WTC11 (cell line): Measurements from ENCODE around the gene TRMT1L. TPM values are rescaled to one million over a fixed set of nuclear protein-coding genes. Genes with fewer than 3 reads are reported as not detected.

Source experiments
- ATAC-seq: fragments of 200-7000 bp; cut with Tn5 transposase; 2 replicates; pipeline ENCODE4 v1.10.0; 2021; ENCODE audit warnings: mild to moderate bottlenecking, moderate library complexity
- CTCF ChIA-PET: fragments of 300-600 bp; sonication (Branson Sonifier 250); formaldehyde crosslinking; loops from one replicate; lab custom pipeline; 2021; ENCODE audit warnings: antibody characterized with exemption; lab: Charles Lee
- POLR2A ChIA-PET: fragments of 350-600 bp; sonication (Branson Sonifier 250); formaldehyde crosslinking; loops from one replicate; lab custom pipeline; 2021; ENCODE audit warnings: antibody characterized with exemption; lab: Charles Lee
- DNase-seq: peaks from one replicate; pipeline ENCODE4 v3.0.0; 2021; ENCODE audit warnings: low spot score
- H3K27ac Mint-ChIP-seq: 2 replicates; pipeline ENCODE4 v1.8.0; 2021; ENCODE audit warnings: mixed read lengths
- H3K27me3 Mint-ChIP-seq: 2 replicates; pipeline ENCODE4 v1.8.0; 2021; ENCODE audit warnings: low read depth, mild to moderate bottlenecking, moderate library complexity, mixed read lengths
- H3K36me3 Mint-ChIP-seq: 2 replicates; pipeline ENCODE4 v1.8.0; 2021; ENCODE audit warnings: mixed read lengths
- H3K4me1 Mint-ChIP-seq: 2 replicates; pipeline ENCODE4 v1.8.0; 2022; ENCODE audit warnings: mixed read lengths
- H3K4me3 Mint-ChIP-seq: 2 replicates; pipeline ENCODE4 v1.8.0; 2021; ENCODE audit warnings: mild to moderate bottlenecking, moderate library complexity, mixed read lengths
- H3K9me3 Mint-ChIP-seq: 2 replicates; pipeline ENCODE4 v1.8.0; 2021; ENCODE audit warnings: mixed read lengths
- AR ChIP-seq: fragments of 250-450 bp; sonication (Bioruptor Pico); IDR thresholded peaks from 2 replicates; pipeline ENCODE4 v1.9.0; 2021; ENCODE audit warnings: mild to moderate bottlenecking
- ATF1 ChIP-seq: sonication (generic); formaldehyde crosslinking; IDR thresholded peaks from 2 replicates; pipeline ENCODE4 v1.8.1; 2023; ENCODE audit warnings: mild to moderate bottlenecking, moderate library complexity, missing genetic modification reagents
- CREM ChIP-seq: sonication (generic); formaldehyde crosslinking; IDR thresholded peaks from 2 replicates; pipeline ENCODE4 v1.8.1; 2022; ENCODE audit warnings: mild to moderate bottlenecking, missing genetic modification reagents, moderate library complexity
- GABPB1 ChIP-seq: sonication (generic); formaldehyde crosslinking; IDR thresholded peaks from 2 replicates; pipeline ENCODE4 v1.8.1; 2023; ENCODE audit warnings: mild to moderate bottlenecking, missing genetic modification reagents
- KAT7 ChIP-seq: sonication (generic); formaldehyde crosslinking; IDR thresholded peaks from 2 replicates; pipeline ENCODE4 v1.8.1; 2023; ENCODE audit warnings: missing genetic modification reagents, mild to moderate bottlenecking, borderline replicate concordance
- NFE2L1 ChIP-seq: sonication (generic); formaldehyde crosslinking; IDR thresholded peaks from 2 replicates; pipeline ENCODE4 v1.8.1; 2023; ENCODE audit warnings: missing genetic modification reagents
- NR1H2 ChIP-seq: sonication (generic); formaldehyde crosslinking; IDR thresholded peaks from 2 replicates; pipeline ENCODE4 v1.9.0; 2021; ENCODE audit warnings: mild to moderate bottlenecking, moderate library complexity, missing genetic modification reagents
- RELA ChIP-seq: sonication (generic); formaldehyde crosslinking; IDR thresholded peaks from 2 replicates; pipeline ENCODE4 v1.8.1; 2022; ENCODE audit warnings: missing genetic modification reagents, mild to moderate bottlenecking, borderline replicate concordance
- STAT6 ChIP-seq: sonication (generic); formaldehyde crosslinking; conservative IDR thresholded peaks from 2 replicates; pipeline ENCODE4 v1.8.1; 2023; ENCODE audit warnings: mild to moderate bottlenecking, low read depth, missing genetic modification reagents, moderate library complexity
- ZBTB43 ChIP-seq: sonication (generic); formaldehyde crosslinking; IDR thresholded peaks from 2 replicates; pipeline ENCODE4 v1.8.1; 2023; ENCODE audit warnings: mild to moderate bottlenecking, missing genetic modification reagents
- ZNF121 ChIP-seq: sonication (generic); formaldehyde crosslinking; IDR thresholded peaks from 2 replicates; pipeline ENCODE4 v1.8.0; 2023; ENCODE audit warnings: missing genetic modification reagents
- ZNF219 ChIP-seq: sonication (generic); formaldehyde crosslinking; IDR thresholded peaks from 2 replicates; pipeline ENCODE4 v1.8.0; 2023; ENCODE audit warnings: missing genetic modification reagents, mild to moderate bottlenecking, borderline replicate concordance
- ZNF263 ChIP-seq: sonication (generic); formaldehyde crosslinking; IDR thresholded peaks from 2 replicates; pipeline ENCODE4 v1.8.1; 2022; ENCODE audit warnings: low read depth, mild to moderate bottlenecking, moderate library complexity, missing genetic modification reagents
- ZNF281 ChIP-seq: sonication (generic); formaldehyde crosslinking; IDR thresholded peaks from 2 replicates; pipeline ENCODE4 v1.8.0; 2023; ENCODE audit warnings: mild to moderate bottlenecking, missing genetic modification reagents
- ZNF317 ChIP-seq: sonication (generic); formaldehyde crosslinking; IDR thresholded peaks from 2 replicates; pipeline ENCODE4 v1.8.1; 2023; ENCODE audit warnings: low read depth, mild to moderate bottlenecking, moderate library complexity, missing genetic modification reagents, borderline replicate concordance
- ZNF396 ChIP-seq: fragments of 250-450 bp; sonication (Bioruptor Pico); IDR thresholded peaks from 2 replicates; pipeline ENCODE4 v1.8.0; 2021; ENCODE audit warnings: mild to moderate bottlenecking, moderate library complexity, borderline replicate concordance
- total RNA-seq: library from RNA; stranded (reverse); gene quantifications from 3 replicates; pipeline ENCODE4 v1.2.3, GENCODE V29; 2021

The TRMT1L gene
- total RNA-seq, 1 experiment from 2014 or later, result 24.7 TPM

- no peak for TF ChIP-seq AR (CRISPR knock-in tag)
- no peak for TF ChIP-seq NR1H2 (CRISPR knock-in tag)
- no peak for TF ChIP-seq ZNF281 (CRISPR knock-in tag)
- no peak for TF ChIP-seq CREM
- no peak for TF ChIP-seq ZNF121 (CRISPR knock-in tag)
- no peak for TF ChIP-seq NFE2L1 (CRISPR knock-in tag)
Observed at GRCh38 chr1:185094761-185095160, 62.0 kb downstream of the TRMT1L start (continued).

GRCh38 chr1:185091480-185091879 is 65.3 kb downstream of the TRMT1L start:
- ATAC-seq (no peak), DNase-seq (no peak)
- no peak overlapping the region for H3K27ac Mint-ChIP-seq
- POLR2A ChIA-PET, result no interaction called here
- peaks cover 8% of the 10 kb centered on the region for H3K9me3 Mint-ChIP-seq
- H3K36me3 Mint-ChIP-seq, result peaks cover 59% of the 10 kb centered on the region
- CTCF ChIA-PET, result interaction anchor here (0.6 kb wide), 1 partner anchor 126 kb away, joined by 3 read pairs; no protein-coding TSS in a partner anchor
- TF ChIP-seq RELA (CRISPR knock-in tag) (no peak), ZNF263 (CRISPR knock-in tag) (no peak), ZNF121 (CRISPR knock-in tag) (no peak), NFE2L1 (CRISPR knock-in tag) (no peak), KAT7 (CRISPR knock-in tag) (no peak), STAT6 (CRISPR knock-in tag) (no peak), ZNF396 (no peak), ZNF317 (no peak), ZBTB43 (no peak), ZNF219 (no peak), ATF1 (no peak), NR1H2 (CRISPR knock-in tag) (no peak), GABPB1 (CRISPR knock-in tag) (no peak)
- H3K4me3 Mint-ChIP-seq, result no peak overlapping the region
- no peaks in the 10 kb centered on the region for H3K27me3 Mint-ChIP-seq
- peaks cover 8% of the 10 kb centered on the region for H3K4me1 Mint-ChIP-seq
